Body of pancreas (tissue), 4 donors: ENCODE measurements around the gene GMDS. TPM values are rescaled to one million over a fixed set of nuclear protein-coding genes. Genes with fewer than 3 reads are reported as not detected.

Source experiments
- ATAC-seq: fragments of 150-250 bp; one replicate; pipeline ENCODE4 v1.9.1; 2016
- DNase-seq, 4 donors: peaks; one replicate each; pipeline ENCODE4 v3.0.0-alpha.2; 2019
- H3K27ac ChIP-seq, 4 donors: fragments of 200-600 bp; sonication (generic); 1 replicate in 3 of 4; 2 replicates in 1 of 4; pipeline versions ENCODE4 v1.5.1 to v1.6.1; 2016 to 2019; ENCODE audit warnings: mild to moderate bottlenecking in 1 of 4, mixed read lengths in 1 of 4, moderate library complexity in 1 of 4
- H3K27me3 ChIP-seq, 2 donors: fragments of 200-600 bp; sonication (generic); one replicate each; pipeline ENCODE4 v1.6.0; 2016; ENCODE audit warnings: mild to moderate bottlenecking in 1 of 2
- H3K36me3 ChIP-seq, 2 donors: fragments of 200-600 bp; sonication (generic); replicated peaks in 1 of 2; 2 replicates each; pipeline ENCODE4 v1.5.1; 2016; ENCODE audit warnings: low read depth in 2 of 2; ENCODE audit not compliant: insufficient read depth in 1 of 2
- H3K4me1 ChIP-seq: fragments of 200-600 bp; sonication (generic); one replicate; pipeline ENCODE4 v1.6.0; 2016
- H3K4me3 ChIP-seq, 2 donors: fragments of 200-600 bp; sonication (generic); 1 replicate in 1 of 2; 2 replicates in 1 of 2; pipeline ENCODE4 v1.5.1; 2016 to 2019
- H3K9me3 ChIP-seq, 3 donors: fragments of 200-600 bp; sonication (generic); 1 replicate in 2 of 3; 2 replicates in 1 of 3; pipeline ENCODE4 v1.5.1; 2016
- CTCF ChIP-seq, 7 experiments: fragments of 450-650 bp in 4 of 7; fragments of 200-600 bp in 3 of 7; sonication (generic) in 3 of 7; IDR thresholded peaks; one replicate each; pipeline ENCODE4 v1.5.1; 2016 to 2019; ENCODE audit warnings: antibody characterized with exemption in 7 of 7
- POLR2A ChIP-seq, 3 donors: fragments of 450-650 bp; IDR thresholded peaks; one replicate each; pipeline ENCODE4 v1.6.1; 2016; ENCODE audit warnings: antibody characterized with exemption in 3 of 3, mild to moderate bottlenecking in 2 of 3
- WGBS, 2 donors: methylation state at CpG; one replicate each; pipeline ENCODE4 v1.1.5; 2017; 5-methylcytosine and 5-hydroxymethylcytosine counted together
- intact Hi-C: fragments of 100-400 bp; cut with DNase I; formaldehyde crosslinking; loops from one replicate; pipeline ENCODE4 v1.15.1; 2023
- total RNA-seq, 2 donors: library from RNA; depleted of rRNA; stranded (reverse); fragments of >200 nt; gene quantifications; one replicate each; pipeline ENCODE4 v1.1.0, GENCODE V29; 2016

GMDS gene
- total RNA-seq, 2 donors from 2014 or later = 34.5 to 63.3 TPM

- H3K9me3 ChIP-seq = no peaks in the 10 kb centered on the region
- TF ChIP-seq CTCF (IDR thresholded peaks at IDR 0.05) (no peak), POLR2A (IDR thresholded peaks at IDR 0.05) (no peak)
- H3K4me1 ChIP-seq = no peaks in the 10 kb centered on the region
- no peak overlapping the region for H3K27ac ChIP-seq
- no peaks in the 10 kb centered on the region for H3K27me3 ChIP-seq
- intact Hi-C loops = no loop called here
- WGBS, 2 donors = 96 to 99% methylated on average over 4 of the region's 4 CpGs
- no peaks in the 10 kb centered on the region for H3K36me3 ChIP-seq
- ATAC-seq (no peak), DNase-seq (no peak)
- H3K4me3 ChIP-seq = no peak overlapping the region
These were observed 201.2 kb downstream of the GMDS start for GRCh38 chr6:2044192-2044591.

DNA sequence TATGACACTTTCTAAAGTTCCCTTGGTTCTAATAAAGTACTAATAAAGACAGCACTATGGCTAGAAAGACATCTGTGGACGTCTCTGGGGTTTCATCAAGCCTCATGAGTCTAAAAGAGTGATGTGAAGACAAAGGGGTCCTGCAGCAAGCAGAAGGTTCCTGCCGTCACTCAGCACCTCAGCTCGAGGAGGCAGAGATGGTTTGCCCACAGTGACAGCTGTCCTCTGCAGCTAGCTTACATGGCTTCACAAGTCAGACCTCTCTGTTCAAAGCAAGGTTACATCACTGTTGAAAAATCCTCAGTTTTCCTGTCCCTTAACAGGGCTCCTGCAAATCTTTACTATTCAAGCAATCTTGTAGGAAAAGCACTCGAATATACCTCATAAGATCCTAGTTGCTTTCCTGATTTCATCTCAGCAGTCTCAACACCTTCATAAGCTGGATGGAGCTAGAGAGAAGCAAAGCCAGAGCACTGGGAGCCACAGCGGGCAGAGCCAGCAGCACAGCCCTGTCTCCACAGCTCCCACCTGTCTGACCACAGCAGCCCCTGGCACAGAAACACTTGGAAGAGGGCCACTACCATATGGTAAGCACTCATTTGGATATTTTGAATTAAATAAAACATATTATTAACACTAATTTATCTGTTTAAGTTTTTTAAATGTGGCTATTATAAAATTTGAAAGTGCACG is 202.3 kb downstream of the GMDS start:
- no peaks in the 10 kb centered on the region for H3K36me3 ChIP-seq
- no peak overlapping the region for H3K4me3 ChIP-seq
- intact Hi-C loops = no loop called here
- WGBS, 2 donors = 90 to 92% methylated on average over 6 of the region's 6 CpGs
- ATAC-seq (no peak), DNase-seq (no peak)
- no peak overlapping the region for H3K27ac ChIP-seq
- H3K4me1 ChIP-seq = peaks cover 2% of the 10 kb centered on the region
- no peaks in the 10 kb centered on the region for H3K27me3 ChIP-seq
- no peaks in the 10 kb centered on the region for H3K9me3 ChIP-seq
- TF ChIP-seq CTCF (IDR thresholded peaks at IDR 0.05) (no peak), POLR2A (IDR thresholded peaks at IDR 0.05) (no peak)

DNA sequence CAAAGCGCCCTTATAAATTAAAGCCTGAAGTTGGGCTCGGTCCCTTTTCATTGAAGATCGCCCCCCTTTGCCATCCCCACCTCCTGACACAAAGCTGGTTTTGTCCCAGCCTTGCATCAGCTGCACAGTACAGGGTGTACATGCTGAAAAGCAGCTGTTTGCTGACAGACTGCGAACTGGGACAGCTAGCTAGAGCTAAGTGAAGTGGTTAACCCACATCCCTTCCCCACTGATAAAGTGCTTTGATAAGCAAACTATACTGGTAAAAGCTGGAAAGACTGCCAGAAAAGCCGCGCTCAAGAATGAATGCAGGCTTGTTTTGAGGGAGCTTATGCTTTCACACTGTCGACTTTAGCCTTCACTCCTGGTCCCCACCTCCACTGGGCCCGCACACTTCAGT is 207.3 kb downstream of the GMDS start:
- H3K4me3 ChIP-seq = no peak overlapping the region
- no peaks in the 10 kb centered on the region for H3K36me3 ChIP-seq

DNA sequence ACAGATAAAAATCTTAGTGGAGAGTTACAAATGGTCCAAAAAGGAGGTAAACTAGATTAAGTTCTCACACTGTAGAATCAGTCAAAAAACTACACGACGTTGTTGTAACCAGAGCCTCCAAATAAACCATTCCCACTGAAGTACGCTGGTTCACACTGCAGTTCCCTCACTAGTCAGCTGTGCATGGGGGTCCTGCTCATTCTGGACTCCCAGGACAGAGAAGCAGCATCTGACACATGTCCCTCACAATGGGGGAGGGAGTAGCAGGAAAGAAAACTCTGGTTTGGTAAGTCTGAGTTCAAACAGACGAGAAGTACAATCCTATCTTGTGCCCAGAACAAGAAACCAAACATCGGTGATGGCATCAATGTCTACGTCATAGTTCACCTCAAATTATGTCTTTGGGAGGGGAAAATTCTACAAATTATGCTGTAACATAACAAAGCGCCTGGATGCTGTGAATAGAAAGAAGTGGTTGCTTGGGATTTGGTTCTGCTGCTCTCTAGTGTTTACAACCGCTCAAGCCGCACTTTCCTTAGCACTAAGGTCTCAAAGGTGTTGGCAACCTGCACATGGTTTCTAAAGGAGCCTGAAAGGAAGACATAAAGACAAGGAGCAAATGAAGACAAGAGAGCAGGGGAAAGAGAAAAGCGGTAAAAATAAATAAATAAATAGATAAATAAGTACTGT is 208.0 kb downstream of the GMDS start:
- TF ChIP-seq CTCF (IDR thresholded peaks at IDR 0.05) (peak in 1 of 7 experiments; percentile 17), POLR2A (IDR thresholded peaks at IDR 0.05) (no peak)
- intact Hi-C loops = no loop called here
- H3K9me3 ChIP-seq = no peaks in the 10 kb centered on the region
- WGBS, 2 donors = 89% methylated on average over 10 of the region's 10 CpGs
- no peak overlapping the region for H3K4me3 ChIP-seq
- H3K4me1 ChIP-seq = peaks cover 13% of the 10 kb centered on the region
- DNase-seq (no peak), ATAC-seq (no peak)
- H3K27me3 ChIP-seq = no peaks in the 10 kb centered on the region
- H3K27ac ChIP-seq = no peak overlapping the region
- no peaks in the 10 kb centered on the region for H3K36me3 ChIP-seq

More for the DNA sequence above, 207.3 kb downstream of the GMDS start:
- TF ChIP-seq POLR2A (IDR thresholded peaks at IDR 0.05) = no peak
- no peak for TF ChIP-seq CTCF (IDR thresholded peaks at IDR 0.05)
- Histone ChIP-seq H3K27me3 (no peaks in the 10 kb centered on the region), H3K9me3 (no peaks in the 10 kb centered on the region), H3K4me1 (peaks cover 13% of the 10 kb centered on the region), H3K27ac (no peak overlapping the region)
- ATAC-seq (no peak), DNase-seq (no peak)
- intact Hi-C loops = no loop called here
- WGBS, 2 donors = 61 to 75% methylated on average over 8 of the region's 8 CpGs

- WGBS, 2 donors = 89% methylated on average over 6 of the region's 6 CpGs
- Histone ChIP-seq H3K4me1 (peaks cover 13% of the 10 kb centered on the region), H3K9me3 (no peaks in the 10 kb centered on the region), H3K27ac (no peak overlapping the region), H3K4me3 (no peak overlapping the region), H3K36me3 (no peaks in the 10 kb centered on the region), H3K27me3 (no peaks in the 10 kb centered on the region)
- TF ChIP-seq CTCF (IDR thresholded peaks at IDR 0.05) (no peak), POLR2A (IDR thresholded peaks at IDR 0.05) (no peak)
- intact Hi-C loops = no loop called here
- ATAC-seq = no peak
- no peak for DNase-seq
These were observed 208.7 kb downstream of the GMDS start for GRCh38 chr6:2036710-2037023.
